ENCODE measurements around the gene CRYL1. TPM values are rescaled to one million over a fixed set of nuclear protein-coding genes. Genes with fewer than 3 reads are reported as not detected.

The CRYL1 gene
- total RNA-seq, 1 experiment from 2014 or later = 3.7 TPM

DNA sequence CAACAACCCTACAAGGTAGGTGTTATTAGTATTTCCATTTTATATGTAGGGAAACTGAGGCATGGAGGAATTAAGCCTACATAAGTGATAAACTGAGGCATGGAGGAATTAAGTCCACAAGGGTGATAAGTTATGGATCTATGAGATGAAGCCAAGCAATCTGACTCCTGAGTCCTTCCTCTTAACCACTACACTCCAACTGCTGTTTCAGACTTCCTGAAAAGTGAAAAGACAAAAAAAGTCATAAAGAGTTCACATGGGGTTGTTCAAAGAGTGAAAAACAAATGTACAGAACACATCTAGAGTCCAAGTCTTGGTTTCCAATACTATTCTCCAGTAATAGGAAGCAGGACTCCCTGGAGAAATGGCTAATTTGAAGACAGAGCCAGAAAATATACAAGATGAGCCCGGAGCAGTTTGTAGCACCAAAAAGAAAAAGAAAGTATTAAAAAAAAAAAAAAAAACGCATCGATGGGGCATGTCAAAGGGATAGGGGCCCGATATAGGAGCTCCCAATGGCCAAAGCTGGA, 12.1 kb downstream of the CRYL1 start:
- H3T11ph ChIP-seq (ENCODE audit: low read length) = no peak overlapping the region
- no peak overlapping the region for H3K27ac ChIP-seq (ENCODE audit: insufficient read length, low read depth, low read length)
- H2BK20ac ChIP-seq (ENCODE audit: low read depth, low read length, poor library complexity, severe bottlenecking) = no peak overlapping the region
- no peaks in the 10 kb centered on the region for H4K20me1 ChIP-seq (ENCODE audit: control insufficient read depth, insufficient read depth, insufficient read length)
- H3K36me3 Mint-ChIP-seq (ENCODE audit: insufficient read depth in 1 of 3, low read depth in 3 of 3) = no peaks in the 10 kb centered on the region; a peak in 1 of 7 replicates
- H3K23ac ChIP-seq (ENCODE audit: insufficient read length, low read depth, low read length) = no peak overlapping the region
- no peak overlapping the region for H4K5ac ChIP-seq (ENCODE audit: insufficient read length, low read depth, low read length)
- no peak overlapping the region for H2BK120ac ChIP-seq (ENCODE audit: low read depth, low read length, poor library complexity, severe bottlenecking)
- no peak overlapping the region for H3K4ac ChIP-seq (ENCODE audit: low read depth, low read length)
- no peak overlapping the region for H3K18ac ChIP-seq (ENCODE audit: insufficient read length, low read depth, low read length)
- H3K79me2 ChIP-seq (ENCODE audit: insufficient read depth, low read length) = no peaks in the 10 kb centered on the region
- no peak overlapping the region for H2BK12ac ChIP-seq (ENCODE audit: insufficient read length, low read depth, low read length)
- no peak overlapping the region for H2BK15ac ChIP-seq (ENCODE audit: low read depth, low read length)
- H4K91ac ChIP-seq (ENCODE audit: insufficient read length, low read depth, low read length) = no peak overlapping the region
- H3K14ac ChIP-seq (ENCODE audit: insufficient read depth, low read length) = no peak overlapping the region
- H3K23me2 ChIP-seq (ENCODE audit: insufficient read length, low read depth, low read length, poor library complexity, severe bottlenecking) = no peaks in the 10 kb centered on the region
- no peaks in the 10 kb centered on the region; the same call in 1 of the 2 replicates for H3K4me1 ChIP-seq (ENCODE audit: insufficient read depth, low read length)
- no CpG with 5 or more reads among the region's 4 CpGs for WGBS (ENCODE audit: extremely low coverage, insufficient read length, low lambda C conversion rate)
- H3K9me3 ChIP-seq (ENCODE audit: control insufficient read depth, low read depth, low read length) = no peaks in the 10 kb centered on the region
- peaks cover 11 to 17% of the 10 kb centered on the region in 2 experiments for H3K4me1 Mint-ChIP-seq
- no peak overlapping the region for H2BK5ac ChIP-seq (ENCODE audit: insufficient read length, low read length)
- H3K27ac Mint-ChIP-seq = no peak overlapping the region
- H3K4me3 Mint-ChIP-seq = no peak overlapping the region
- H3K27me3 Mint-ChIP-seq (ENCODE audit: low read depth) = no peaks in the 10 kb centered on the region; the same call in 1 of the 2 replicates
- DNase-seq = no peak
- no peaks in the 10 kb centered on the region; a peak in 1 of 5 replicates for H3K9me3 Mint-ChIP-seq
- H2AK5ac ChIP-seq (ENCODE audit: insufficient read length, low read length) = no peak overlapping the region
- H3K4me2 ChIP-seq (ENCODE audit: insufficient read depth, insufficient read length, low read length) = no peak overlapping the region
- H3K79me1 ChIP-seq (ENCODE audit: insufficient read depth, low read depth, low read length, poor library complexity, severe bottlenecking) = no peaks in the 10 kb centered on the region
- no peak for TF ChIP-seq CTCF (conservative IDR thresholded peaks at IDR 0.05)
- no peak overlapping the region for H2AFZ ChIP-seq (ENCODE audit: low read length)
- no peaks in the 10 kb centered on the region for H3K27me3 ChIP-seq (ENCODE audit: insufficient read depth, low read length)
- no peak overlapping the region for H3K9ac ChIP-seq (ENCODE audit: extremely low read depth, insufficient read length, low read length)
- no peak overlapping the region for H3K56ac ChIP-seq (ENCODE audit: insufficient read length, low read depth, low read length)
- no peak overlapping the region for H4K8ac ChIP-seq (replicated peaks; ENCODE audit: insufficient read length, low read depth, low read length)
